ENCODE results near the gene RASA4B. TPM values are rescaled to one million over a fixed set of nuclear protein-coding genes. Genes with fewer than 3 reads are reported as not detected.
A peak's percentile ranks its signal among the peaks of the same experiment; 100 is the strongest.
"Not testable (repeated sequence)": the region's sequence is repeated elsewhere in the genome, so short reads cannot be mapped to it uniquely, and the experiment has no call there.

The RASA4B gene
- total RNA-seq, 1 experiment from 2014 or later = 3.0 TPM

DNA sequence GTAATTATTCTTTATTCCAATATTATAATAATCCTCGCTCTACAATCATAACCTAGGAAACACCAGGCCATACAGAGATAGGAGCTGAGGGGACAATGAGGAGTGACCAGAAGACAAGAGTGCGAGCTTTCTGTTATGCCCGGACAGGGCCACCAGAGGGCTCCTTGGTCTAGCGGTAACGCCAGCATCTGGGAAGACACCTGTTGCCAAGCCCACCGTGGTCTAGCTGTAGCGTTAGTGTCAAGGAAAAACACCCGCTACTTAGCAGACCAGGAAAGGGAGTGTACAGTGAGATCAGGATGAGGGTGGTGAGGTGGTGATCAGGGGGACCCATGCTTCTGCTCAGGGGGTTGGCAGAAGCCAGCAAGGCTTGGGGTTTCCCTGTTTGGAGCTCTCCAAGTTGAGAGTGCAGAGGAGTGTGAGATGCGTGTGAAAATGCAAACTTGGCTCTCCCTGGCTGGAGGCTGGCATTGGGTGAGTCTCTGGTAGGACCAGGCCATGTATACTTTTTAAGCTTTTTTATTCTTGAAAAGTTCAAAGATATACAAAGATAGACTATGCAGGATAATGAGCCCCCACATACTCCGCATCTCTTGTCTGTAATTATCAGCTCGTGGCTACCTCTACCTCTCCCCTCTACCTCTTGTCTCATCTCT lies 37.5 kb downstream of the RASA4B start:
- DNase-seq (ENCODE audit: low spot score); in situ Hi-C loops (cut with HindIII; ENCODE audit: low sequenced_read_pairs): not testable (repeated sequence)

GRCh38 chr7:102479209-102479584 lies 38.4 kb downstream of the RASA4B start:
- DNase-seq (ENCODE audit: low spot score); in situ Hi-C loops (cut with HindIII; ENCODE audit: low sequenced_read_pairs): not testable (repeated sequence)

DNA sequence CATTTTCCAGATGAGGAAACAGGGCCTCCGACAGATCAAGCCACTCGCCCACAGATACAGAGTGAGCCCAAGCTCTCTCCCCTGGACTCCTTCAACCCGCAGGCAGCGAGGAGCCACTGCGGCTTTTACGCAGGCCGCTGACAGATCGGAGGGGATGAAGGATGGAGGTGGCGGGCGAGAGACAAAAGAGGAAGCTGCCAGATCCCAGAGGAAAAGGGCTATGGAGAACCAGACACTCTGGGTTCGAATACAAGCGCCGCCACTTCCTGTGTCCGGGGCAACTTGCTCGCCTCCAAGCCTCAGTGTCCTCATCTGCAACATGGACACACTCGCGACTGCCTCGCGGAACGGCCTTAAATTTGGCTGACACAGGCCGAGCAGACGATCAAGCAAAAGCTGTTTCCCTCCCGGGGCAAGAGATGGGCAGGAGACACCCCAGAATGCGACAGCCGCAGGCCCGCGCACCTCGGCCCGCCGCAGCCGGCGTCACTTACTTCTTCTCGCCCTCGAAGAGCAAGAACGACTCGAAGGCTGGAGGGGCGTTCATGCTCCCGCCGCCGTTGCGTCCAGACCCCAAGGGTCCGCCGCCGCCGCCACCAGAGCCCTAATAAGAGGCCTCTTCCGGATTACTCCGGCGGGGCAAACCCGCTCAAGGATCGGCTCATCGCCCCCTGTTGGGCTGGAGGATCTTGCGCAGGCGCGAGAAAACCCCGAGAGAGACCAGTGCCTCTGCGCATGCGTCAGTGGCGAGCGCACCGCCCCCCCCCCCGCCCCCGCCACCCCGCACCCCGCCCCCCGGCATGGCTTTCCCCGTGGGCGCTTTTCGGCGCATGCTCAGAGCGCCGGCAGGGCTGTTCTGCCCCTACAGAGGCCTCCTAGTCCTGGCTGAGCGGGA lies 39.0 kb downstream of the RASA4B start, which contains the start of gene POLR2J:
Gene POLR2J, minus strand, starts transcription at position 609 of the 895 bp plus-strand sequence. Its CDS starts 62 bp downstream, at position 547.
- DNase-seq (ENCODE audit: low spot score) = peak; percentile 62
- in situ Hi-C loops (cut with HindIII; ENCODE audit: low sequenced_read_pairs) = not testable (repeated sequence)

DNA sequence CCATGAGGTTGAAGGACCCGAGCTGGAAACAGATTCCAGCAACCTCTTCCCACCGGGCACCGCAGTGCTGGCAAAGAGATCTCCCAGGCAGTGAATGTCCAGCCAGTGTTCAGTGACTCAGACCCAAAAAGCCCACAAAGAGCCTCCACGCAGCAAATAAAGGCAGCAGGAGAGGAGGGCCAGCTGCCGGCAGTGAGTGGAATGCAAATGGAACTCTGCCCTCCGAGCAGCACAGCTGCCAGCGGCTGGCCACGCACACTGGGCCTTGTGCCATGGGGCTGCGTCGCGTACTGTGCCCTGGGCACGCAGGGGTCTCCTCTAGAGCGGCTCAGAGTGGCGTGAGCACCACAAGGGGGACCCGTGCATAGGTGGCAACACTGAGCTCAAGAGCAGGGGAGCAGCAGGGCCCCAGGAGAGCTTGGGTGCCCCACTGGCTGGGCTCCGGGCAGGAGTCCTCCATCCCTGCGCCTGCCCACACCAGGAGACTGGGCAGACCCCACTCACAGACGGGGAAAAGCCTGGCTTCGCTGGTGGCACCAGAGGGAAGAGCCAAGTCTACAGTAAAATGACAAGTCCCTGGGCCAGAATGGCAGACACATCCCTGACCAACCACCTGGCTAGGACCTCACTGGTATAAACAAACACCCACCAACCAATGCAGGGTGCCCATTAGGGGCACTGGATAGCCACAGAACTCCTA lies 42.7 kb downstream of the RASA4B start:
- in situ Hi-C loops (cut with HindIII; ENCODE audit: low sequenced_read_pairs); DNase-seq (ENCODE audit: low spot score): not testable (repeated sequence)

DNA sequence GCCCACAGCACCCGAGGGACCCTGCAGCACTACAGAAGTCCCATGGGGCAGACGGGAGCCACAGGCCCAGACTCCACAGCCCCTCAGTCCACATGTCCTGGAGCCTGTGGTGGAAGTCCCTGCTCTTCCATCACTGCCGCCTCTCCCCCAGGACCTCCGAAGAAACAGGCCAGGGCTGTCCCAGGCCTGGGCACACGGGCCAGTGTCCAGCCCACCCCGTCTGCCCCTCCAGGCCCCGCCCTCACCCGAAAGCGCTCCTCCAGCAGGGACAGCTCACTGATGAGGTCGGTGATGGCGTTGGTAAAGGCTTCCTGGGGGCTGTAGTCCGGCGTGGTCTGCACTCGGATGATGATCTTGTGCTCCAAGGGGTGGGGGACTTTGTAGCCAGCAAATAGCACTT lies 43.5 kb downstream of the RASA4B start:
- in situ Hi-C loops (cut with HindIII; ENCODE audit: low sequenced_read_pairs); DNase-seq (ENCODE audit: low spot score): not testable (repeated sequence)

DNA sequence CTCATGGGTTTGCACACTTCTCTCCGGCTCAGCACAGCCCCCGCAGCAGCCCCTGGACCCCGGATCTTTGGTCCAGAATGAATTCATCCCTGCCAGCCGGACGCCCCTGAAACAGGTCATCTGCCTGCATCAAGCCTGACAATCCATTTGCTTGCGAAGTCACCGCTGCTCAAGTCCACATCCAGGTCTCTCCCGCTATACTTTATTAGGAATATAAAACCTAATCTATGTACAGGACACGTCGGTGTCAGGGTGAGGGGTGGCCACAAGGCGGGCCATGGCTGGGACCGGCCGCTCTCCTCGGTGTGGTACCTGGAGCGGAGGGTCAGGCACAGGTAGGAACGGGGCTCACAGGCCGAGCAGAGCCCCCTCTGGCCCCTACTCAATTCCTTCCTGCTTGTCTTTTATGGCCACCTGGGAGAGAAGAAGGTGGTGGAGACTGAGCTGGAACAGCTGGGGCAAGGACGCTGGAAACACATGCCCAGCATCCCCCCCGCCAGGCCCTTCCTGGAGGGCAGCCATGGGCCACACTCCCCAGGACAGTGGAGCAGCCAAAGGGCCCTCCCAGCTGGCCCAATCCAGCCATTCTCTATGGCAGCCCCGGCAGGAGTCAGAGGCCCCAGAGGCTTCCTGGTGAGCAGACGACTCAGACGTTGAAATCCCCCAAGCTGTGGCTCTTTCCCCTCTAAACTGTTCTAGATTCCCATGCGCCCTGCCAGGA lies 44.1 kb downstream of the RASA4B start:
- DNase-seq (ENCODE audit: low spot score) = no peak
- in situ Hi-C loops (cut with HindIII; ENCODE audit: low sequenced_read_pairs) = no loop called here

GRCh38 chr7:102472126-102473041 lies 45.2 kb downstream of the RASA4B start:
- in situ Hi-C loops (cut with HindIII; ENCODE audit: low sequenced_read_pairs) = no loop called here
- peak; percentile 88 for DNase-seq (ENCODE audit: low spot score)

- DNase-seq (ENCODE audit: low spot score) = no peak
- in situ Hi-C loops (cut with HindIII; ENCODE audit: low sequenced_read_pairs) = no loop called here
Observed at GRCh38 chr7:102471791-102472125, 45.8 kb downstream of the RASA4B start.

DNA sequence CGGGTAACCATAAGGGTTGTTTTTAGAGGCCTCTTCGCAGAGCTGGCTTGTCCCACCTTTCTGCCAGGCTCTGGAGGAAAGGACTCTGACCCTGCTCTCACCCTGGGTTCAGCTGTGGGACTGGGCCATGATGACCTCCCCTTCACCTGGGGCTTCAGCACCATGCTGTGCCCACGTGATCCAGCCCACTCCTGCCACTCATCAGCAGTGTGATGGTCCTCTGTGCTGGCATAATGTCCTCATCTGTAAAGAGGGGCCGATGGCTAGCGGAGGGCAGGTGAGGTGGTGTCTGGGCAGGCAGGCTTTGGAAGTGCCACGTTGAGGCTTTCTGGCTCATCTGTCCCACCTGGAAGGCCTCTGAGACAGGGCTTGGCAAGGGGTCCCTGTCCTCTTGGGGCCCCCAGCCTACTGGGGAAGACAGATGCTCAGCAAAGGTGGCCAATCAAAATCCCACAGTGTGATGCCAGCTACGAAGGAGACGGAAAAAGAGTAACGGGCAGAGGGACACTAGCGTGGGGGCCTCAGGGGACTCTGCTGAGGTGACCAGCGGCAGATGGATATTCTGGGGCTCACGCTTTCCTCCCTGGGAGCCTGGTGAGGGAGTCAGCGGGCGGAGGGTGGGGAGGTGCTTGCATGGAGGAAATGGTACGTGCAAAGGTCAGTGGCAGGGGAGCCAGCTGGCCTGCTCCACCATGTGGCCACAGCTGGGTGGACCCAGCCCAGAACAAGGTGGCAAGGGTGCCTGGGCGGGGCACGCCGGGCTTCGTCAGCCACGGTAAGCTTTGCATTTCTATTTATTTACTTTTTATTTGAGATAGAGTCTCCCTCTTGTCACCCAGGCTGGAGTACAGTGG lies 47.4 kb downstream of the RASA4B start:
- DNase-seq (ENCODE audit: low spot score) = no peak
- in situ Hi-C loops (cut with HindIII; ENCODE audit: low sequenced_read_pairs) = no loop called here

DNA sequence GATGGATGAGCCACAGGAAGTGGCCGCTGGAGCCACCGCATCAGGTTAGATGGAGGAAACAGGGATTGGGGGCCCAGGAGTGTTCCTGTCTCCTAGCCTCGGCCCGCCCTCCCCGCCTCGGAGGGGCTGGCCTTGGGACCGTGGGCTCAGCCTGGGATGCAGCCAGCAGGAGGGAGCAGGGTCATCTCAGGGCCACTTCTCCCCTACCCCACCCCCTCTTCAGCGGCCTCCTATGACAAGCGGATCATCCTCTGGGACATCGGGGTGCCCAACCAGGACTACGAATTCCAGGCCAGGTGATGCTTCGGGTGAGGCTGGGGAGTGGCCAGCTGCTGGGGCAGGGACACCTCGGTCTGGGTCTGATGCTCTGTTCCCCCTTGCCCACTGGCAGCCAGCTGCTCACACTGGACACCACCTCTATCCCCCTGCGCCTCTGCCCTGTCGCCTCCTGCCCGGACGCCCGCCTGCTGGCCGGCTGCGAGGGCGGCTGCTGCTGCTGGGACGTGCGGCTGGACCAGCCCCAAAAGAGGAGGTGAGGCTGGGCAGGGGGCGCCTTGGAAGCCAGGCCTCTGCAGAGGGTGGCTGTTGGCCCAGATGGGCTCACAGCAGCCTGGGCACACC lies 48.1 kb downstream of the RASA4B start:
- in situ Hi-C loops (cut with HindIII; ENCODE audit: low sequenced_read_pairs) = no loop called here
- no peak for DNase-seq (ENCODE audit: low spot score)

DNA sequence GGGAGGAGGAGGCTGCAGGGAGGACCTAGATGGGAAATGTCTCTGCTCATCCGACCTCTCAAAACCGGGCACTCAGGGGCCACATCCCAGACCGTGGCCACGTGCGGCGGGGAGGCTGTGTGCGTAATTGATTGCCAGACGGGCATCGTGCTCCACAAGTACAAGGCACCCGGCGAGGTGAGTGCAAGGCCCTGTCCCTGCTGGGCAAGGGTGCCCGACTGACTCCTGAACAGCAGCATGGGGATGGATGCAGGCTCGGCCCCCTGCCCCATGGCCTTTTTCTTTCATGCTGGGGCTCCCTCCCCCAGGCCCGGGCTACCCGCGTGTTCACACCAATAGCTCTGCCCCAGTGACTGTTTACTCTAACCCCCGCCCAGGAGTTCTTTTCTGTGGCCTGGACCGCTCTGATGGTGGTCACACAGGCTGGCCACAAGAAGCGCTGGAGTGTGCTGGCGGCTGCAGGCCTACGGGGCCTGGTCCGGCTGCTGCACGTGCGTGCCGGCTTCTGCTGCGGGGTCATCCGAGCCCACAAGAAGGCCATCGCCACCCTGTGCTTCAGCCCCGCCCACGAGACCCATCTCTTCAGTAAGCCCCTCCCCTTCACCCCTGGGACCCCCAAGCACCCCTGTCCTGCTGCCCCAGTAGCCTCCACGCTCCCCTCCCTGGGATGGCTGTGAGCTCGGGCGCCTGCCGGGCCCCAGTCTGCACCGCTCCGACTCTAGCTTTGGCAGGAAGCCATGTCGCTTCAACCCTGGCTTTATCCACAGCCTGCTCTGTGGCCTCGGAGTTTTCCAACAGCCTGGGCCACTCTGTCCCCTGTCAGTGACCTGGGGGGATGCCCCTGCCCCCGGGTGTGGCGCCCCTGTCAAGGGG lies 48.9 kb downstream of the RASA4B start:
- in situ Hi-C loops (cut with HindIII; ENCODE audit: low sequenced_read_pairs) = no loop called here
- DNase-seq (ENCODE audit: low spot score) = peak; percentile 71

DNA sequence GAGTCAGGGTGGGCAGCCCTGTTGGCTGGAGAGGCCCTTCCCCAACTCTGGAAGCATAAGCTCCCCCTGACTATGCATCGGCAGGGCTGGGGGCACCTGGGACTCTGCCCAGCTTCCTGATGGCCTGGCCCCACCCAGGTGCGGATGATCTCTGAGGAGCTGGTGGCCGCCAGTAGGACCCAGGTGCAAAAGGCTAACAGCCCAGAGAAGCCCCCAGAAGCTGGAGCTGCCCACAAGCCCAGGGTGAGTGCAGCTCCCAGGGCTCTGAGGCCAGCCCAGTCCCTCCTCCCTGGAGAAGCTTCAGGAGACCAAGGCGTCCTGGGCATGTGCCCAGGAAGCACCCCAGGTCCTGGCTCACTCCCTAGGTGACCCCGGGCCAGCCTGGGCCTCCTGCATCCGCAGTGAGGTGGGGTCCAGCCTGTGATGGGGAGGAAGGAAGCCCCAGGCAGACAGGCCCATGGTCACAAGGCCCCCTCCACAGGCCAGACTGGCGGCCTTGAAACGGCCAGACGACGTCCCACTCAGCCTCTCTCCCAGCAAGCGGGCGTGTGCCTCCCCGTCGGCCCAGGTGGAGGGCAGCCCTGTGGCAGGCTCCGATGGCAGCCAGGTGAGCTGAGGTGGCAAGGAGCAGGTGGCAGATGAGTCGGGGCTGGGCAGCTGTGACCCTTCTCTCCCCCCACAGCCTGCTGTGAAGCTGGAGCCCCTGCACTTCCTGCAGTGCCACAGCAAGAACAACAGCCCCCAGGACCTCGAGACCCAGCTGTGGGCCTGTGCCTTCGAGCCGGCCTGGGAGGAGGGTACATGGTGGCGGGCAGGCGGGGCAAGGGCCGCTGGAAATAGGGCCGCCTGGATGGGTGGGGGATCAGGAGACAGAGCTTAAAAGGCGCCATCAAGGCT lies 49.7 kb downstream of the RASA4B start:
- DNase-seq (ENCODE audit: low spot score) = no peak
- in situ Hi-C loops (cut with HindIII; ENCODE audit: low sequenced_read_pairs) = no loop called here

- no peak for DNase-seq (ENCODE audit: low spot score)
- in situ Hi-C loops (cut with HindIII; ENCODE audit: low sequenced_read_pairs) = no loop called here
Observed at GRCh38 chr7:102466097-102466496, 51.5 kb downstream of the RASA4B start.

DNA sequence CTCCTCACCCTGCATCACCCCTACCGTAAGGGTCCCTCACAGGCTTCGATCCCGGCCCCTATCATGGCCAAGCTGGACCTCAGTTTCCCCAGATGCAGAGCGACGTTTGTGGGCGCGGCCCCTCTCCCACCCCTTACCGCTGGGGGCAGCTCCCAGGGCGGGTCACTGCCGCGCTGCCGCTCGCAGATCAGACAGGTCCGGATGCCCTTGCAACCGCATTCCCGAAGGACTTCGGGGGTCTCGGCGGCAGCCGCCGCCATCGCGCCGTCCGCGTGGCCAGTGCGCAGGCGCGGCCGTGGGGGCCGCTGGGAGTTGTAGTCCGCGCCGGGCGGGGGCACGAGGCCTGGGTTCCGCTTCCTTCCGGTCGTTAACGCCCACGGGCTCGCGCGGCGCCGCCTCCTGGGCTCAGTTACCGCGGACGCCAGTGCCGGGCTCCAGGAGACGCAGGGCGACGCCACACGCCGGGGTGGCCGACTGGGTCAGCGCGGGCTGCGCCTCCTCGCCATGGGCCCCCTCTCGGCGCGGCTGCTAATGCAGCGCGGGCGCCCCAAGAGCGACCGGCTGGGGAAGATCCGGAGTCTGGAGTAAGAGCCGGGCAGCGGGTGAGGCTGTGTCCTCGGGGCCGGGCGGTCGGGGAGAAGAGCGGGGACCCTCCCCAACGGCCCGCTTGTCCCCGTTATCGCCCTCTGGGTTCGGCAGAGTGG lies 52.8 kb downstream of the RASA4B start, which contains the start of the genes ALKBH4 and LRWD1:
Gene ALKBH4, minus strand, starts transcription at position 287 of the 704 bp plus-strand sequence. Its CDS starts 27 bp downstream, at position 260.
Gene LRWD1, plus strand, starts transcription at position 408 of the 704 bp plus-strand sequence. Its CDS starts 97 bp downstream, at position 505.
- in situ Hi-C loops (cut with HindIII; ENCODE audit: low sequenced_read_pairs) = no loop called here
- peak; percentile 86 for DNase-seq (ENCODE audit: low spot score)

Data from G401 (cell line).